Measurements from ENCODE around the gene DNPH1. TPM values are rescaled to one million over a fixed set of nuclear protein-coding genes. Genes with fewer than 3 reads are reported as not detected.

DNPH1 gene
- total and polyA plus RNA-seq, 4 experiments from 2014 or later, result 32.8 to 159 (median 64.1) TPM

DNA sequence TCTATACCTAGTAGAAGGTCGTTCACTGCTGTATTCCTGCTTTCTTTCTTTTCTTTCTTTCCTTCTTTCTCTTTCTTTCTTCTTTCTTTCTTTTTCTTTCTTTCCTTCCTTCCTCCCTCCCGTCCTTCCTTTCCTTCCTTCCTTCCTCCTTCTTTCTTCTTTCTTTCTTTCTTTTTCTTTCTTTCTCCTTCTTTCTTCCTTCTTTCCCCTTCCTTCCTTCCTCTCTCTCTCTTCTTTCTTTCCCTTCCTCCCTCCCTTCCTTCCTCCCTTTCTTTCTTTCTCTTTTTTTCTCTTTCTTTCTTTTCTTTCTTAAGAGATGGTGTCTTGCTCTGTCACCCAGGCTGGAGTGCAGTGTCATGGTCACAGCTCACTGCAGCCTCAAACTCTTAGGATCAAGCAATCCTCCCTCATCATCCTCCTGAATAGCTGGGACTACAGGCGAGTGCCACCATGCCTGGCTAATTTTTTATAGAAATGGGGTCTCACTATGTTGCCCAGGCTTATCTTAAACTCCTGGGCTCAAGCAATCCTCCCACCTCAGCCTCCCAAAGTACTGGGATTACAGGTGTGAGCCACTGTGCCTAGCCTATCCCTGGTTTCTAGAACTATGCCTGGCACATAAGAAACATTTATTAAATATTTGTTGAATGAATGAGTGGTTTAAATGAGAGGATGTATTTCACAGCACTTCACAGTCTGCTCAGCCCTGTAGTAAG lies 2.6 kb upstream of the DNPH1 start:
- POLR2A ChIA-PET (ENCODE audit: partially characterized antibody), result interaction anchor here (1.0 kb wide), 1 partner anchor 152 kb away, joined by 3 read pairs; no protein-coding TSS in a partner anchor
- no peaks in the 10 kb centered on the region for H3K9me3 Mint-ChIP-seq
- Histone ChIP-seq H3K4me3 (ENCODE audit: low read length in 2 of 2) (no peak overlapping the region), H3K27ac (ENCODE audit: low read depth, low read length) (no peak overlapping the region), H3K9me3 (ENCODE audit: control insufficient read depth in 1 of 2, low read length in 2 of 2) (no peaks in the 10 kb centered on the region), H3K36me3 (ENCODE audit: insufficient read depth, low read length) (no peaks in the 10 kb centered on the region), H3K27me3 (ENCODE audit: insufficient read depth, low read length) (no peaks in the 10 kb centered on the region), H3K4me1 (ENCODE audit: insufficient read depth, low read length) (peaks cover 24% of the 10 kb centered on the region)
- peak overlapping the region in 4 of 8 donors; percentile 10 to 44 (median 26) for H3K4me3 Mint-ChIP-seq
- H3K27me3 Mint-ChIP-seq, result peaks cover 4 to 6% of the 10 kb centered on the region in 2 donors
- CTCF ChIA-PET (ENCODE audit: partially characterized antibody), result no interaction called here
- DNase-seq, result no peak
- H3K36me3 Mint-ChIP-seq, result peaks cover 0 to 5% of the 10 kb centered on the region in 2 donors
- peaks cover 13 to 26% (median 20%) of the 10 kb centered on the region in 4 donors for H3K4me1 Mint-ChIP-seq
- intact Hi-C loops (cut with micrococcal nuclease), result no loop called here
- peak overlapping the region in 4 of 7 donors; percentile 38 to 82 (median 78) for H3K27ac Mint-ChIP-seq

DNA sequence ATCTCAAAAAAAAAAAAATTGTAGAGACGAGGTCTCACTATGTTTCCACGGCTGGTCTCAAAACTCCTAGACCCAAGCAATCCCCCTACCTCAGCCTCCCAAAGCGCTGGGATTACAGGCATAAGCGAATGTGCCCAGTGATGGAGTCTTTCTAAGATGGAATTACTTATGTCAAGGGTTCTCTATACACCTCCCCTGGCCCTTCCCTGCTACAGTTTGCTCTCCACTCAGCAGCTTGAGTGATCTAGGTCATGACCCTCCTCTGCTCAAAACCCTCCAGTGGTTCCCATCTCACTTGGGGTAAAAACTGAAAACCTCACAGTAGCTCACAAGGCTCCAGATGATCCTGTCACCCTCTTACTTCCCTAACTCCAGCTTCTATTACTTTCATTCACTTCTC lies 1.8 kb upstream of the DNPH1 start:
- Mint-ChIP-seq H3K4me3 (peak overlapping the region in 6 of 8 donors; percentile 8 to 44 (median 12)), H3K4me1 (peaks cover 17 to 34% (median 22%) of the 10 kb centered on the region in 4 donors), H3K9me3 (no peaks in the 10 kb centered on the region), H3K36me3 (peaks cover 0 to 5% of the 10 kb centered on the region in 2 donors), H3K27ac (peak overlapping the region in 2 of 7 donors; percentile 26 to 82), H3K27me3 (peaks cover 3 to 4% of the 10 kb centered on the region in 2 donors)
- Histone ChIP-seq H3K4me3 (ENCODE audit: low read length in 2 of 2) (no peak overlapping the region), H3K27ac (ENCODE audit: low read depth, low read length) (no peak overlapping the region), H3K4me1 (ENCODE audit: insufficient read depth, low read length) (peaks cover 30% of the 10 kb centered on the region), H3K27me3 (ENCODE audit: insufficient read depth, low read length) (no peaks in the 10 kb centered on the region), H3K9me3 (ENCODE audit: control insufficient read depth in 1 of 2, low read length in 2 of 2) (no peaks in the 10 kb centered on the region), H3K36me3 (ENCODE audit: insufficient read depth, low read length) (no peaks in the 10 kb centered on the region)
- ChIA-PET POLR2A (ENCODE audit: partially characterized antibody) (interaction anchor here (3.1 kb wide), 1 partner anchor 11 kb away, joined by 15 read pairs; no protein-coding TSS in a partner anchor), CTCF (ENCODE audit: partially characterized antibody) (interaction anchor here (2.0 to 3.0 kb wide), 2 partner anchors 16 to 21 kb away, joined by 6 to 30 read pairs; no protein-coding TSS in a partner anchor)
- no peak for DNase-seq
- intact Hi-C loops (cut with micrococcal nuclease), result no loop called here

DNA sequence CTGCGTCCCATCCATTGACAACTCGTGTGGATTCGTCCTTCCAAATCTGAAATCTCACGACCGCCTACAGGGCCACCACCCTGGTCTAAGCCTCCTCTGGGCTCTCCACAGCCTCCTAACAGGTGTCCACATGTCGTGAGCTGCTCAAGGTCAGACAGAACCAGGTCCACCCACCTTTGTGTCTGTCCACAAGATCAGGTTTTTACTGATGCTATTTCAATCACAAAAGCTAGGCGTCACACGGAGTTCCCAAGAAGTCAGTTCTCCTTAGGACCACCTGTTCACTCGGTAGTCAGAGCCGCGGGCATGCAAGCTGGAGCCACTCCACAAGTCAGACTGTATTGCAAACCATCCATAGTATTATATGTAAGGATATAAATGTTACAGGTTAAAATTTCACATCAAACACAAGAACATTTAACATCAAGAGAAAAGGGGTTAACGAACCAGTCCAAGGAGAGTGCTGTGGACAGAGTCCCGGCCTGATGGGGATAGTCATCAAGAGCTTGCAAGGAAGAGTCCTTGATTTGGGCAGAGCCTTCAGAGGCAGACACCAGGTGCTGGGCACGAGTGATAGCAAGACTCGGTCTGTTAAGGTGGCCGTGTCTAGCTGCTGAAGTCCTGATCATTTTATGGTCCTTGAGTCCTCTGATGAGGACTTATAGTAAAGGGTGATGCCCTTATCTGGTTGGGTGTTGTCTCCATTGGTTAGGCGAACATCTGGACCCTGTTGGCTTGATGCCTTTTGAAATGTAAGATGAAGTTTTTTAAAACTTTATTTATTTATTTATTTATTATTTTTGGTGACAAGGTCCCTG lies 731 bp upstream of the DNPH1 start:
- ChIA-PET CTCF (ENCODE audit: partially characterized antibody) (interaction anchor here (0.9 to 3.0 kb wide), 24 partner anchors 8 to 487 kb away, joined by 3 to 30 read pairs (median 6); partner anchors contain the start of genes CUL9 and RRP36), POLR2A (ENCODE audit: partially characterized antibody) (interaction anchor here (0.6 to 3.2 kb wide), 14 partner anchors 8 to 1495 kb away, joined by 3 to 25 read pairs (median 6); partner anchors contain the start of genes CRIP3, CUL9, POLH and POLR1C)
- H3K27me3 ChIP-seq (ENCODE audit: insufficient read depth, low read length), result no peaks in the 10 kb centered on the region
- H3K27ac ChIP-seq (ENCODE audit: low read depth, low read length), result peak overlapping the region; percentile 63
- Mint-ChIP-seq H3K27ac (peak overlapping the region; percentile 71 to 96 (median 90)), H3K27me3 (peaks cover 3 to 4% of the 10 kb centered on the region in 2 donors), H3K4me3 (peak overlapping the region; percentile 81 to 94 (median 88)), H3K36me3 (peaks cover 0 to 5% of the 10 kb centered on the region in 2 donors), H3K4me1 (peaks cover 21 to 42% (median 29%) of the 10 kb centered on the region in 4 donors), H3K9me3 (no peaks in the 10 kb centered on the region)
- no peaks in the 10 kb centered on the region for H3K36me3 ChIP-seq (ENCODE audit: insufficient read depth, low read length)
- H3K4me1 ChIP-seq (ENCODE audit: insufficient read depth, low read length), result peaks cover 40% of the 10 kb centered on the region
- no peaks in the 10 kb centered on the region for H3K9me3 ChIP-seq (ENCODE audit: control insufficient read depth in 1 of 2, low read length in 2 of 2)
- intact Hi-C loops (cut with micrococcal nuclease), result loop anchor here (1.0 to 5.0 kb wide), 4 partner anchors 17 to 168 kb away; partner anchors contain the start of genes SRF and ZNF318
- H3K4me3 ChIP-seq (ENCODE audit: low read length in 2 of 2), result peak overlapping the region in 1 of 2 donors; percentile 69
- DNase-seq, result no peak

DNA sequence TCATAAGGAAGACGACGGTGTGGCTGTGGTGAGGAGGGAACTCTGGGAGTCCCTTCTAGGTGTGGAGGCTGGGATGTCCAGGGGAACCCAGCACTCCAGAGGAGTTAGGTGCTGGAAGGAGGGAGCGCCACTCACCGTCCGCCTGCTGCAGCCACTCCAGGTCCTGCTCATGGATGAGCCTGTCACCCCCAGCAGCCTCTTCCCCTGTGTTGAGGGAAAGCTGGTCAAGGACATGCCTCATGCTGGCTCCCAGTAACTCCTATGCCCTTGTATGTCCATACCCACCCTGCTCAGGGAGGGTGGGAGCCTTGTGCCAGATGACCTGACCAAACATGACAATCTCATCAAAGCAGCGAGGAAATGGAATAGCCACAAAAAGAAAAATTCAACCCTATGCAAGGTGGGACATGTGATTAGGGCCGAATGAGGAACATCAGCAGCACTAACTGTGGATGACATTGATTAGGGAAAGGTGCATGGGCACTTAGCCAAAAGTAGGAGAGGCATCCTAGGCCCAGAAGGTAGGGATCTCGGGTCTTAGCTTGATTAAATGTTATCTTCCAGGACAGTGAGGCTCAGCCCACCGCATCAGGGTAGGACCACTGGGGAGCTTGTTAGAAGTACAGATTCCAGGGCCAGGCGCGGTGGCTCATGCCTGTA lies 3.0 kb downstream of the DNPH1 start:
- peaks cover 0 to 1% of the 10 kb centered on the region in 2 donors for H3K27me3 Mint-ChIP-seq
- peaks cover 72% of the 10 kb centered on the region for H3K4me1 ChIP-seq (ENCODE audit: insufficient read depth, low read length)
- peaks cover 4% of the 10 kb centered on the region for H3K36me3 ChIP-seq (ENCODE audit: insufficient read depth, low read length)
- no peak overlapping the region for H3K4me3 ChIP-seq (ENCODE audit: low read length in 2 of 2)
- peaks cover 32 to 72% (median 49%) of the 10 kb centered on the region in 4 donors for H3K4me1 Mint-ChIP-seq
- no peaks in the 10 kb centered on the region for H3K9me3 ChIP-seq (ENCODE audit: control insufficient read depth in 1 of 2, low read length in 2 of 2)
- no peaks in the 10 kb centered on the region for H3K9me3 Mint-ChIP-seq
- peaks cover 5 to 22% of the 10 kb centered on the region in 2 donors for H3K36me3 Mint-ChIP-seq
- intact Hi-C loops (cut with micrococcal nuclease), result loop anchor here (5.0 kb wide), 1 partner anchor 141 kb away; the partner anchor contains the start of gene ZNF318
- H3K27me3 ChIP-seq (ENCODE audit: insufficient read depth, low read length), result no peaks in the 10 kb centered on the region
- ChIA-PET POLR2A (ENCODE audit: partially characterized antibody) (interaction anchor here (0.7 to 1.0 kb wide), 2 partner anchors 11 to 44 kb away, joined by 3 read pairs; partner anchors contain the start of gene CUL9), CTCF (ENCODE audit: partially characterized antibody) (interaction anchor here (0.6 to 1.2 kb wide), 2 partner anchors 9 to 47 kb away, joined by 3 read pairs; no protein-coding TSS in a partner anchor)
- H3K27ac Mint-ChIP-seq, result peak overlapping the region; percentile 96 to 100 (median 99)
- H3K27ac ChIP-seq (ENCODE audit: low read depth, low read length), result peak overlapping the region; percentile 96
- H3K4me3 Mint-ChIP-seq, result peak overlapping the region in 6 of 8 donors; percentile 25 to 43 (median 28)
- no peak for DNase-seq

DNA sequence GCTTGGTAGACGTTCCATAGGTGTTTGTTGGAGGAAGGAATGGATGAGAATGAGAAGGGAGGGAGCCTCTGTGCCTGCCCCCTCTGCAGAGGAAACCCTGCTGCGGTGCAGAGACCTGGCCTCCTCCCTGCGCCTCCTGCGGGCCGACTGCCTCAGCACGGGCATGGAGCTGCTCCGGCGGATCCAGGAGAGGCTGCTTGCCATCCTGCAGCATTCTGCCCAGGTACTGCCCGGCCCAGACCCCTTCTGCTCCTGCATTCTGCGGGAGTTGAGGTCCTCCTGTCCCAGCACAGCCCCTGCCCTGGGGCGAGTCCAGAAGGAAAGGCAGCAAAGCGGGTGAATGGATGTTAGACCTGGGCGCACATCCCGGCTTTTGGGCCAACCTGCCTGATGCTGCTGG lies 6.1 kb downstream of the DNPH1 start:
- Histone ChIP-seq H3K27ac (ENCODE audit: low read depth, low read length) (peak overlapping the region; percentile 96), H3K4me1 (ENCODE audit: insufficient read depth, low read length) (peaks cover 57% of the 10 kb centered on the region)
- H3K4me3 Mint-ChIP-seq, result no peak overlapping the region

DNA sequence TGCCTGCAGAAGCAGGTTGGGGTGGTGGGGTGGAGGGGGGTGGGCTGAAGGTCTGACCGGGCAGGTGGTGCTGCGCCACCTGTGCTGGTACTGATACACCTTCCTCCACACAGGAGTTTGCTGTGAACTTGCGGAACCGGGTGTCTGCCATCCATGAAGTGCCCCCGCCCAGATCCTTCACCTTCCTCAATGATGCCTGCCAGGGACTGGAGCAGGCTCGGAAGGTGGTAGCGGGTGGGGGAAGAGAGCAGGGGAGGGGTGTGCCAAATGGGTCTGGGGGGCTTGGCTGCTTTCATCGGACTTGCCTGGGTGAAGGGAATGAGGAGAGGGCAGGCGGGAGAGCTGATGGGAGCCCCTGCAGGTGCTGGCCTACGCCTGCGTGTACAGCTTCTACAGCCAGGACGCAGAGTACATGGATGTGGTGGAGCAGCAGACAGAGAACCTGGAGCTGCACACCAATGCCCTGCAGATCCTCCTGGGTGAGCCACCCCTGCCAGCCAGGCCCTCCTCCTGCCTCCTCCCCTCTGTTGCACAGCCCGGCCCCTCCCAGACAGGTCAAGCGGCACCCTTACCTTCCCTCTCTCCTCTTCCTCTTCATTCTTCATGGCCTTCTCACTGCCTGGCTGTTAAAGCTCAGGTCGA lies 6.7 kb downstream of the DNPH1 start:
- H3K36me3 Mint-ChIP-seq, result peaks cover 20 to 41% of the 10 kb centered on the region in 2 donors
- no peak overlapping the region for H3K4me3 ChIP-seq (ENCODE audit: low read length in 2 of 2)
- H3K9me3 ChIP-seq (ENCODE audit: control insufficient read depth in 1 of 2, low read length in 2 of 2), result no peaks in the 10 kb centered on the region
- intact Hi-C loops (cut with micrococcal nuclease), result no loop called here
- CTCF ChIA-PET (ENCODE audit: partially characterized antibody), result interaction anchor here (1.1 kb wide), 2 partner anchors 31 to 39 kb away, joined by 3 read pairs; no protein-coding TSS in a partner anchor
- H3K27me3 Mint-ChIP-seq, result no peaks in the 10 kb centered on the region
- peaks cover 24 to 52% (median 38%) of the 10 kb centered on the region in 4 donors for H3K4me1 Mint-ChIP-seq
- peaks cover 11% of the 10 kb centered on the region for H3K36me3 ChIP-seq (ENCODE audit: insufficient read depth, low read length)
- H3K27ac Mint-ChIP-seq, result peak overlapping the region; percentile 92 to 100 (median 99)
- peaks cover 51% of the 10 kb centered on the region for H3K4me1 ChIP-seq (ENCODE audit: insufficient read depth, low read length)
- H3K27me3 ChIP-seq (ENCODE audit: insufficient read depth, low read length), result no peaks in the 10 kb centered on the region
- peak overlapping the region; percentile 96 for H3K27ac ChIP-seq (ENCODE audit: low read depth, low read length)
- DNase-seq, result no peak
- H3K4me3 Mint-ChIP-seq, result no peak overlapping the region
- H3K9me3 Mint-ChIP-seq, result no peaks in the 10 kb centered on the region
- POLR2A ChIA-PET (ENCODE audit: partially characterized antibody), result interaction anchor here (0.6 to 4.2 kb wide), 3 partner anchors 34 to 147 kb away, joined by 3 to 39 read pairs (median 5); partner anchors contain the start of gene SRF

More for the DNA sequence above, 6.1 kb downstream of the DNPH1 start:
- peak in 1 of 5 donors; percentile 46 for DNase-seq
- no peak overlapping the region for H3K4me3 ChIP-seq (ENCODE audit: low read length in 2 of 2)
- intact Hi-C loops (cut with micrococcal nuclease), result no loop called here
- Mint-ChIP-seq H3K4me1 (peaks cover 27 to 58% (median 43%) of the 10 kb centered on the region in 4 donors), H3K27me3 (no peaks in the 10 kb centered on the region), H3K36me3 (peaks cover 17 to 40% of the 10 kb centered on the region in 2 donors), H3K27ac (peak overlapping the region; percentile 97 to 100 (median 100)), H3K9me3 (no peaks in the 10 kb centered on the region)
- no peaks in the 10 kb centered on the region for H3K9me3 ChIP-seq (ENCODE audit: control insufficient read depth in 1 of 2, low read length in 2 of 2)
- CTCF ChIA-PET (ENCODE audit: partially characterized antibody), result interaction anchor here (1.1 kb wide), 2 partner anchors 32 to 39 kb away, joined by 3 read pairs; no protein-coding TSS in a partner anchor
- H3K27me3 ChIP-seq (ENCODE audit: insufficient read depth, low read length), result no peaks in the 10 kb centered on the region
- peaks cover 11% of the 10 kb centered on the region for H3K36me3 ChIP-seq (ENCODE audit: insufficient read depth, low read length)
- POLR2A ChIA-PET (ENCODE audit: partially characterized antibody), result interaction anchor here (1.0 to 4.2 kb wide), 5 partner anchors 22 to 293 kb away, joined by 3 to 39 read pairs (median 5); partner anchors contain the start of genes POLR1C, SRF, YIPF3 and ZNF318
